ENCODE data around the gene PGM5.

DNA sequence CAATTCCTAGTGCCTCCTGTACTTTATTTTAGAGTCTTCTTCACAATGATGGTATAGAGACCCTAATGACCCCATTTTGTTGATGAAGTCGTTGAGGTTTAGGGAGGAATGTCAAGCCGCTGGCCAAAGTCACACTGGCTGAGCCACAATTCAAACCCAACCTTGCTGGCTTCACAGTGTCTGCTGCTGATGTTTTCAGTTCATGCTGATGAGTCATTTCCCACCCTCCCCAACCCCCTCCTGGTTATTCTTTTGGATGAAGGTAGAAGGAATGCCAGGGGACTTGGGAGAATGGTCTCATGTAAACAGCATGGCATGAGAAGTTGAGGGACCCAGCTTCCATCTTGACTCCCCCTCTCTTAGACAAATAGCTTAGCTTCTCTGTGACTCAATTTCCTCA, 115.7 kb downstream of the PGM5 start:
- no peak for TF ChIP-seq POLR2AphosphoS5 (IDR thresholded peaks at IDR 0.05; ENCODE audit: low read depth, low read length)
- no peak for TF ChIP-seq POLR2A (IDR thresholded peaks at IDR 0.05; ENCODE audit: low read depth, low read length)
- TF ChIP-seq TAF1 (IDR thresholded peaks at IDR 0.05; ENCODE audit: low read depth, low read length) = no peak
- TF ChIP-seq SPI1 (IDR thresholded peaks at IDR 0.05; ENCODE audit: low read depth, low read length) = no peak
- TF ChIP-seq POU2F2 (IDR thresholded peaks at IDR 0.05; ENCODE audit: low read depth, low read length) = no peak
- no peak for TF ChIP-seq PAX5 (IDR thresholded peaks at IDR 0.05; ENCODE audit: insufficient read depth, low read length, severe bottlenecking)
